Trophoblast cell (in vitro differentiated cells and primary cell): Measurements from ENCODE around the gene STXBP3.

Experiments used
- DNase-seq, 2 donors: peaks; one replicate each; pipeline ENCODE4 v3.0.0-alpha.2; 2016
- H2AFZ ChIP-seq: 2 replicates; pipeline ENCODE4 v1.6.1; 2013; ENCODE audit warnings: low read length, moderate library complexity, mild to moderate bottlenecking; ENCODE audit not compliant: insufficient read depth, poor library complexity
- H2AK5ac ChIP-seq: 2 replicates; pipeline ENCODE4 v1.6.1; 2013; ENCODE audit warnings: mild to moderate bottlenecking, low read length
- H2BK120ac ChIP-seq: 2 replicates; pipeline ENCODE4 v1.6.1; 2013; ENCODE audit warnings: low read length, mild to moderate bottlenecking, moderate library complexity; ENCODE audit not compliant: insufficient read depth, poor library complexity
- H2BK12ac ChIP-seq: 2 replicates; pipeline ENCODE4 v1.6.1; 2013; ENCODE audit warnings: mild to moderate bottlenecking, low read length, moderate library complexity
- H2BK5ac ChIP-seq: 2 replicates; pipeline ENCODE4 v1.6.1; 2013; ENCODE audit warnings: low read length, low read depth, moderate library complexity, mild to moderate bottlenecking; ENCODE audit not compliant: poor library complexity
- H3K14ac ChIP-seq: 2 replicates; pipeline ENCODE4 v1.6.1; 2013; ENCODE audit warnings: mild to moderate bottlenecking, low read length
- H3K18ac ChIP-seq: 2 replicates; pipeline ENCODE4 v1.6.1; 2013; ENCODE audit warnings: mild to moderate bottlenecking, low read length
- H3K23ac ChIP-seq: 2 replicates; pipeline ENCODE4 v1.6.1; 2013; ENCODE audit warnings: low read length
- H3K27ac ChIP-seq: 2 replicates; pipeline ENCODE4 v1.5.1; 2013; ENCODE audit warnings: low read depth, mild to moderate bottlenecking, inconsistent platforms, low read length, moderate library complexity
- H3K27me3 ChIP-seq: 2 replicates; pipeline ENCODE4 v1.6.1; 2013; ENCODE audit warnings: inconsistent platforms, mild to moderate bottlenecking, low read length, moderate library complexity; ENCODE audit not compliant: insufficient read depth
- H3K36me3 ChIP-seq, 2 experiments: 1 replicate in 1 of 2; 2 replicates in 1 of 2; pipeline ENCODE4 v1.6.1; 2013; ENCODE audit warnings: low read length in 2 of 2, mild to moderate bottlenecking in 2 of 2, moderate library complexity in 1 of 2; ENCODE audit not compliant: insufficient read depth in 2 of 2, control insufficient read depth in 1 of 2
- H3K4ac ChIP-seq: 2 replicates; pipeline ENCODE4 v1.6.1; 2013; ENCODE audit warnings: low read depth, mild to moderate bottlenecking, low read length, moderate library complexity
- H3K4me1 ChIP-seq, 2 experiments: 1 replicate in 1 of 2; 2 replicates in 1 of 2; pipeline ENCODE4 v1.6.1; 2013; ENCODE audit warnings: low read length in 2 of 2, mild to moderate bottlenecking in 2 of 2, moderate library complexity in 1 of 2; ENCODE audit not compliant: insufficient read depth in 2 of 2, control insufficient read depth in 1 of 2
- H3K4me2 ChIP-seq: 2 replicates; pipeline ENCODE4 v1.6.1; 2013; ENCODE audit warnings: inconsistent platforms, mild to moderate bottlenecking, low read length, moderate library complexity
- H3K4me3 ChIP-seq: 2 replicates; pipeline ENCODE4 v1.5.1; 2013; ENCODE audit warnings: mild to moderate bottlenecking, low read depth, low read length, inconsistent platforms
- H3K79me1 ChIP-seq: one replicate; pipeline ENCODE4 v1.6.1; 2013; ENCODE audit warnings: low read length
- H3K79me2 ChIP-seq: 2 replicates; pipeline ENCODE4 v1.6.1; 2013; ENCODE audit warnings: low read length, mild to moderate bottlenecking; ENCODE audit not compliant: control insufficient read depth, insufficient read depth, poor library complexity
- H3K9ac ChIP-seq: 2 replicates; pipeline ENCODE4 v1.6.1; 2013; ENCODE audit warnings: mild to moderate bottlenecking, low read length
- H3K9me3 ChIP-seq: 2 replicates; pipeline ENCODE4 v1.6.1; 2013; ENCODE audit warnings: low read depth, mild to moderate bottlenecking, control low read depth, inconsistent platforms, low read length; ENCODE audit not compliant: insufficient read depth
- H4K12ac ChIP-seq: 2 replicates; pipeline ENCODE4 v1.6.1; 2013; ENCODE audit warnings: low read depth, mild to moderate bottlenecking, low read length, moderate library complexity
- H4K8ac ChIP-seq: 2 replicates; pipeline ENCODE4 v1.6.1; 2013; ENCODE audit warnings: low read depth, mild to moderate bottlenecking, low read length, moderate library complexity
- H4K91ac ChIP-seq: one replicate; pipeline ENCODE4 v1.6.1; 2013; ENCODE audit warnings: low read depth, mild to moderate bottlenecking, low read length, moderate library complexity
- WGBS: extraction: QIAGEN DNeasy Blood & Tissue Kit; methylation state at CpG from one replicate; pipeline ENCODE4 v1.1.7; 2013; ENCODE audit warnings: missing lambda C conversion rate; ENCODE audit not compliant: insufficient read length, insufficient coverage; ENCODE audit errors: extremely low coverage; 5-methylcytosine and 5-hydroxymethylcytosine counted together

Gene STXBP3

GRCh38 chr1:108817811-108818210 lies 71.3 kb downstream of the STXBP3 start:
- Histone ChIP-seq H3K27me3 (no peaks in the 10 kb centered on the region), H4K12ac (no peak overlapping the region), H3K4me2 (no peak overlapping the region), H4K8ac (no peak overlapping the region), H3K27ac (no peak overlapping the region), H2BK120ac (no peak overlapping the region), H2BK12ac (no peak overlapping the region), H3K23ac (no peak overlapping the region), H3K9me3 (no peaks in the 10 kb centered on the region), H3K9ac (no peak overlapping the region), H3K4me1 (peaks cover 6 to 7% of the 10 kb centered on the region in 2 experiments), H2BK5ac (no peak overlapping the region), H3K79me2 (no peaks in the 10 kb centered on the region), H3K36me3 (no peaks in the 10 kb centered on the region), H3K4me3 (no peak overlapping the region), H3K18ac (no peak overlapping the region), H3K79me1 (peaks cover 11% of the 10 kb centered on the region), H4K91ac (no peak overlapping the region), H3K14ac (no peak overlapping the region), H3K4ac (no peak overlapping the region), H2AK5ac (no peak overlapping the region), H2AFZ (no peak overlapping the region)
- no peak for DNase-seq

- H3K9me3 ChIP-seq = peaks cover under 1% of the 10 kb centered on the region
- no peak overlapping the region for H3K4ac ChIP-seq
- H3K4me1 ChIP-seq = peaks cover 5 to 10% of the 10 kb centered on the region in 2 experiments
- no peak overlapping the region for H3K9ac ChIP-seq
- H2BK120ac ChIP-seq = no peak overlapping the region
- no peak overlapping the region for H4K91ac ChIP-seq
- H3K27ac ChIP-seq = no peak overlapping the region
- no peaks in the 10 kb centered on the region for H3K27me3 ChIP-seq
- H3K79me1 ChIP-seq = peaks cover 11% of the 10 kb centered on the region
- H3K79me2 ChIP-seq = no peaks in the 10 kb centered on the region
- H3K4me2 ChIP-seq = no peak overlapping the region
- no peak for DNase-seq
- H2BK12ac ChIP-seq = no peak overlapping the region
- H3K14ac ChIP-seq = no peak overlapping the region
- H4K12ac ChIP-seq = peak overlapping the region; percentile 5
- H2AFZ ChIP-seq = no peak overlapping the region
- H3K36me3 ChIP-seq = no peaks in the 10 kb centered on the region
- H4K8ac ChIP-seq = no peak overlapping the region
- no peak overlapping the region for H3K18ac ChIP-seq
- no peak overlapping the region for H3K23ac ChIP-seq
- no peak overlapping the region for H2BK5ac ChIP-seq
- H3K4me3 ChIP-seq = no peak overlapping the region
- no CpG with 5 or more reads among the region's 5 CpGs for WGBS
- no peak overlapping the region for H2AK5ac ChIP-seq
Observed at GRCh38 chr1:108819878-108820277, 73.4 kb downstream of the STXBP3 start.

GRCh38 chr1:108823632-108824031 lies 77.2 kb downstream of the STXBP3 start:
- no peak overlapping the region for H4K12ac ChIP-seq
- H3K79me2 ChIP-seq = no peaks in the 10 kb centered on the region
- H2AK5ac ChIP-seq = no peak overlapping the region
- WGBS = no CpG with 5 or more reads among the region's 3 CpGs
- H4K8ac ChIP-seq = peak overlapping the region; percentile 39
- no peak overlapping the region for H2BK5ac ChIP-seq
- H2BK120ac ChIP-seq = peak overlapping the region; percentile 49
- H3K4me2 ChIP-seq = no peak overlapping the region
- peaks cover 3 to 7% of the 10 kb centered on the region in 2 experiments for H3K4me1 ChIP-seq
- H3K27me3 ChIP-seq = no peaks in the 10 kb centered on the region
- no peak overlapping the region for H3K23ac ChIP-seq
- H2AFZ ChIP-seq = peak overlapping the region; percentile 26
- H3K18ac ChIP-seq = no peak overlapping the region
- peaks cover 2% of the 10 kb centered on the region for H3K9me3 ChIP-seq
- no peak for DNase-seq
- no peak overlapping the region for H3K4ac ChIP-seq
- H3K14ac ChIP-seq = no peak overlapping the region
- H3K79me1 ChIP-seq = peaks cover 3% of the 10 kb centered on the region
- no peak overlapping the region for H3K4me3 ChIP-seq
- no peak overlapping the region for H2BK12ac ChIP-seq
- no peak overlapping the region for H3K9ac ChIP-seq
- peak overlapping the region; percentile 61 for H3K27ac ChIP-seq
- H4K91ac ChIP-seq = peak overlapping the region; percentile 51
- no peaks in the 10 kb centered on the region for H3K36me3 ChIP-seq

GRCh38 chr1:108824051-108824450 lies 77.6 kb downstream of the STXBP3 start:
- peak; percentile 87 to 89 for DNase-seq

More at GRCh38 chr1:108824051-108824450, 77.6 kb downstream of the STXBP3 start:
- peak overlapping the region; percentile 61 for H3K27ac ChIP-seq
- no peak overlapping the region for H4K12ac ChIP-seq
- no peak overlapping the region for H3K14ac ChIP-seq
- no peaks in the 10 kb centered on the region for H3K27me3 ChIP-seq
- H3K9me3 ChIP-seq = peaks cover 2% of the 10 kb centered on the region
- no peak overlapping the region for H3K18ac ChIP-seq
- H4K8ac ChIP-seq = no peak overlapping the region
- H2AFZ ChIP-seq = no peak overlapping the region
- H3K4ac ChIP-seq = no peak overlapping the region
- peaks cover 3 to 7% of the 10 kb centered on the region in 2 experiments for H3K4me1 ChIP-seq
- no peak overlapping the region for H4K91ac ChIP-seq
- no CpG with 5 or more reads among the region's 3 CpGs for WGBS
- H3K79me1 ChIP-seq = peaks cover 3% of the 10 kb centered on the region
- no peak overlapping the region for H3K4me2 ChIP-seq
- no peak overlapping the region for H2AK5ac ChIP-seq
- H3K36me3 ChIP-seq = no peaks in the 10 kb centered on the region
- no peak overlapping the region for H3K9ac ChIP-seq
- no peak overlapping the region for H2BK5ac ChIP-seq
- H3K4me3 ChIP-seq = no peak overlapping the region
- H2BK120ac ChIP-seq = no peak overlapping the region
- no peak overlapping the region for H3K23ac ChIP-seq
- H3K79me2 ChIP-seq = no peaks in the 10 kb centered on the region
- H2BK12ac ChIP-seq = no peak overlapping the region
